GM19467 (cell line): ENCODE data around the gene DIPK2B.

Source experiments
- ATAC-seq: cut with Tn5 transposase; IDR thresholded peaks from one replicate; pipeline ENCODE4 v1.9.1; 2021; ENCODE audit warnings: mild to moderate bottlenecking, moderate library complexity; ENCODE audit not compliant: unreplicated experiment

Gene DIPK2B

GRCh38 chrX:45200741-45201234 is at the start of gene DIPK2B:
Gene DIPK2B, minus strand, starts transcription at chrX:45200876. Its CDS starts 50 bp downstream, at chrX:45200826.
- no peak for ATAC-seq

GRCh38 chrX:45240301-45240700 is 39.6 kb upstream of the DIPK2B start:
- no peak for ATAC-seq

GRCh38 chrX:45238489-45238888 is 37.8 kb upstream of the DIPK2B start:
- no peak for ATAC-seq

- ATAC-seq: no peak
Observed at GRCh38 chrX:45233531-45233930, 32.9 kb upstream of the DIPK2B start.

GRCh38 chrX:45232139-45232538 is 31.5 kb upstream of the DIPK2B start:
- no peak for ATAC-seq

- no peak for ATAC-seq
Observed at GRCh38 chrX:45230410-45230809, 29.7 kb upstream of the DIPK2B start.

GRCh38 chrX:45229348-45229747 is 28.7 kb upstream of the DIPK2B start:
- ATAC-seq: no peak

GRCh38 chrX:45228126-45228525 is 27.4 kb upstream of the DIPK2B start:
- no peak for ATAC-seq

GRCh38 chrX:45208121-45208856 is 7.6 kb upstream of the DIPK2B start:
- ATAC-seq: no peak

- no peak for ATAC-seq
Observed at GRCh38 chrX:45202171-45202570, 1.5 kb upstream of the DIPK2B start.

GRCh38 chrX:45198706-45199105 is 2.0 kb downstream of the DIPK2B start:
- no peak for ATAC-seq

GRCh38 chrX:45198301-45198700 is 2.4 kb downstream of the DIPK2B start:
- no peak for ATAC-seq

GRCh38 chrX:45196701-45197100 is 4.0 kb downstream of the DIPK2B start:
- ATAC-seq: no peak

- ATAC-seq: no peak
Observed at GRCh38 chrX:45191820-45192409, 8.8 kb downstream of the DIPK2B start.

GRCh38 chrX:45191383-45191782 is 9.3 kb downstream of the DIPK2B start:
- ATAC-seq: no peak

- no peak for ATAC-seq
Observed at GRCh38 chrX:45187731-45188130, 12.9 kb downstream of the DIPK2B start.

- ATAC-seq: no peak
Observed at GRCh38 chrX:45186643-45187026, 14.0 kb downstream of the DIPK2B start.

GRCh38 chrX:45184211-45184610 is 16.5 kb downstream of the DIPK2B start:
- ATAC-seq: no peak

- no peak for ATAC-seq
Observed at GRCh38 chrX:45172890-45173289, 27.8 kb downstream of the DIPK2B start.

GRCh38 chrX:45166781-45167180 is 33.9 kb downstream of the DIPK2B start:
- no peak for ATAC-seq

- ATAC-seq: no peak
Observed at GRCh38 chrX:45165726-45166125, 35.0 kb downstream of the DIPK2B start.

- no peak for ATAC-seq
Observed at GRCh38 chrX:45164995-45165394, 35.7 kb downstream of the DIPK2B start.
